Small intestine (tissue), 7 donors: Measurements from ENCODE around the gene STPG1. TPM values are rescaled to one million over a fixed set of nuclear protein-coding genes. Genes with fewer than 3 reads are reported as not detected.

Source experiments
- DNase-seq, 2 donors: peaks; one replicate each; pipeline versions ENCODE4 v3.0.0 to v3.0.0-alpha.2; 2013
- FAIRE-seq: peaks from 2 replicates; lab custom pipeline; 2012; peaks lifted over from hg19 to GRCh38; lab: Jason Lieb, UNC
- H3K27ac ChIP-seq, 3 donors: one replicate each; pipeline ENCODE4 v1.5.1; 2013; ENCODE audit warnings: low read length in 2 of 3, mild to moderate bottlenecking in 2 of 3, control low read depth in 1 of 3, inconsistent platforms in 1 of 3, low read depth in 1 of 3, moderate library complexity in 1 of 3
- H3K27me3 ChIP-seq, 3 donors: one replicate each; pipeline ENCODE4 v1.6.1; 2013; ENCODE audit warnings: low read length in 3 of 3, inconsistent platforms in 1 of 3; ENCODE audit not compliant: control insufficient read depth in 3 of 3, insufficient read depth in 3 of 3
- H3K36me3 ChIP-seq, 3 donors: one replicate each; pipeline ENCODE4 v1.6.1; 2013; ENCODE audit warnings: low read length in 3 of 3, inconsistent platforms in 1 of 3, low read depth in 1 of 3, mild to moderate bottlenecking in 1 of 3, moderate library complexity in 1 of 3; ENCODE audit not compliant: control insufficient read depth in 3 of 3, insufficient read depth in 2 of 3
- H3K4me1 ChIP-seq, 3 donors: one replicate each; pipeline ENCODE4 v1.6.1; 2013; ENCODE audit warnings: low read length in 2 of 3, inconsistent platforms in 1 of 3, low read depth in 1 of 3, mild to moderate bottlenecking in 1 of 3, moderate library complexity in 1 of 3; ENCODE audit not compliant: control insufficient read depth in 3 of 3, insufficient read depth in 2 of 3
- H3K4me3 ChIP-seq, 3 donors: one replicate each; pipeline ENCODE4 v1.5.1; 2013; ENCODE audit warnings: low read length in 3 of 3, control low read depth in 1 of 3, inconsistent platforms in 1 of 3, low read depth in 1 of 3, mild to moderate bottlenecking in 1 of 3, moderate library complexity in 1 of 3
- H3K9me3 ChIP-seq, 2 donors: one replicate each; pipeline ENCODE4 v1.6.1; 2013; ENCODE audit warnings: low read depth in 1 of 2, low read length in 1 of 2; ENCODE audit not compliant: control insufficient read depth in 2 of 2, insufficient read depth in 1 of 2
- WGBS, 3 donors: extraction: QIAGEN DNeasy Blood & Tissue Kit; methylation state at CpG; one replicate each; pipeline ENCODE4 v1.1.7; 2013; 5-methylcytosine and 5-hydroxymethylcytosine counted together
- polyA plus RNA-seq, 4 donors: library from polyadenylated mRNA; stranded (reverse) in 3 of 4; unstranded in 1 of 4; fragments of 200-250 nt in 3 of 4; fragments of 120-200 nt in 1 of 4; gene quantifications; one replicate each; pipeline versions ENCODE4 v1.2.1 to v1.2.3, GENCODE V29; 2013
- donor health status: healthy with polysubstance abuse.
- donor health status: control.
- donor health status: control.
- donor health status: Bipolar disorder and iron deficiency.
- donor health status: healthy.

STPG1 gene
- polyA plus RNA-seq, 4 donors: 5.7 to 10.3 (median 6.5) TPM

DNA sequence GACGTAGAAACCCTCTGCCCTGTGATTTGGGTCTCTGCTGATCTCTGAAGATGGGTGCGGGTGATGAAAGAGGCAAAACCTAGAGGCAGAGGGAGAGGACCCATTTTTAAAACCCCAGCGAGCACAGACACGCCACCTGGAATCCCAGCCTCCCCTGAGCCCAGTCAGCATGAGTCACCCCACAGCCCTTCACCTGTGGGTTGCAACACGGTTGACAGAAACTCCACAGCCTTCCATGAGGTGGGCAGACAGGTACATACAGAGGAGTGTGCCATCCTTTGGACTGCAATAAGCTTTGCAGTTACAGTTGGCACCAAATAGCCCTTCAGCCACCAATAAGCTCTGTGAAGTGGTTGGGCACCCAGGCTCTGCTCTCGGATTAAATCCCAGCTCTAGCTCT, 96.5 kb downstream of the STPG1 start:
- Histone ChIP-seq H3K36me3 (no peaks in the 10 kb centered on the region), H3K4me3 (no peak overlapping the region), H3K27ac (no peak overlapping the region), H3K27me3 (peaks cover 0 to 11% (median 2%) of the 10 kb centered on the region in 3 donors), H3K4me1 (peaks cover 3 to 10% (median 4%) of the 10 kb centered on the region in 3 donors), H3K9me3 (no peaks in the 10 kb centered on the region)
- FAIRE-seq: no peak
- no peak for DNase-seq
- 72 to 76% (median 76%) methylated on average over 6 of the region's 6 CpGs for WGBS, 3 donors

DNA sequence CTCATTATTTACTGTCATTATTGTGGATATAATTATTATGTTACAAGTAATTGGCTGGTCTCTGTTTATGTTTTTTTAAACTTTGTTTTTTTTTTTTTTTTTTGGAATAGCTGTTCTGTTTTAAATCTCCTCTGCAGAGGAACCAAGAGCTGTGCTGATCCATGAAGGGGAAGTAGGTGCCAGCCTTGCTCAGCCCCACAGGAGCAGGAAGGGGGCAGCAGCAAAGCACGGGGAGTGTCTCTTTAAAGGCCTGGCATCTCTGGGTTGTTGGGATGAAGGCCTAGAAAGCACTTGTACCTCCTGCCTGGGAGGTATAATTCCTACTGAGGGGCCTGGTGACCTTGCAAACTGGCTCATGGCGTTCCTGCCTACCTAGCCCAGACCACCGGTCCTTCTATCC, 96.9 kb downstream of the STPG1 start:
- no peak for FAIRE-seq
- no peak overlapping the region for H3K27ac ChIP-seq
- WGBS, 3 donors: 61 to 76% (median 66%) methylated on average over 2 to 3 of the region's 3 CpGs

DNA sequence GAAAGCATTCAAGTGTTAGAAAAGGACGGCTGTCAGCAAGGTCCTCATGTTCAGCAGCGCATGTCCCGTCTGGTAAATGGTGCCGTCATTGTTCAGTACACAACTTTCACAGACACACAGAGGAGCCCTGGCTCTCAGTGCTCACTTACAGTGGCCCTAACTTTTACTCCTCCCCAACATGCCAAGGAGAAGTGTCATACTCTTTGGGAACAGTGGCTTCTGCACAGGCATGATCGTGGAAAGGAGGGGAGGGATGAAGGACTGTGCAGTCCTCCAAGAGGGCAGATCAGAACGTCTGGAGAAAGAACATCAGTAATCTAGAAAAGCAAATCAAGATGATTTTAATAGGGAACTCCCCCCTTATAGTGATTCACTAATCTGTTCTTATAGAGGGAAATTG, 98.2 kb downstream of the STPG1 start:
- FAIRE-seq: no peak
- no peak overlapping the region for H3K4me3 ChIP-seq
- 79 to 80% (median 79%) methylated on average over 6 of the region's 6 CpGs for WGBS, 3 donors
- no peaks in the 10 kb centered on the region for H3K9me3 ChIP-seq
- no peaks in the 10 kb centered on the region for H3K36me3 ChIP-seq
- DNase-seq: no peak
- H3K27ac ChIP-seq: no peak overlapping the region
- peaks cover 0 to 2% (median 0%) of the 10 kb centered on the region in 3 donors for H3K27me3 ChIP-seq
- no peaks in the 10 kb centered on the region for H3K4me1 ChIP-seq

More for the DNA sequence above, 96.9 kb downstream of the STPG1 start:
- Histone ChIP-seq H3K4me1 (peaks cover 3 to 8% (median 4%) of the 10 kb centered on the region in 3 donors), H3K9me3 (no peaks in the 10 kb centered on the region), H3K36me3 (no peaks in the 10 kb centered on the region), H3K4me3 (no peak overlapping the region), H3K27me3 (peaks cover 0 to 8% (median 2%) of the 10 kb centered on the region in 3 donors)
- DNase-seq: no peak

DNA sequence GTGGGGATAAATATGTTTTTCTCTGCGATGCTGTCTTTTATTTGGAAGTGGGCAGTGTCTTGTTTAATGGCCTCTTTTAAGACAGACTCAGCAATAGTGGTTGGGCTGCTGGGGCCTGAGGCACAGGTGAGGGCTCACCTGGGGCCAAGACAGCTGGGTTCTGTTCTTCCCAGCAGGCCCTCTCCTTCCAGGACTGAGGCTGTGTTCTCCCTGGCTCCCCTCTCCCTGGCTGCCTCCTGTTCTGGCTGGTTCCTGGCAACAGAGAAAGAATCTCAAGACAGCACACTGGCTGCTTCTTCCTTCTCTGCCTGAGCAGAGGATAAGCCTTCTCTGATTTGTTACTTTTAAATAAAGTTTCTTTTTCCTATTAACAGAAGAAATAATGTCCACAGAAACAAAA, 101.8 kb downstream of the STPG1 start:
- WGBS, 3 donors: 87 to 92% (median 91%) methylated on average over 1 of the region's 1 CpG
- no peaks in the 10 kb centered on the region for H3K9me3 ChIP-seq
- DNase-seq: no peak
- no peaks in the 10 kb centered on the region for H3K4me1 ChIP-seq
- H3K4me3 ChIP-seq: no peak overlapping the region
- FAIRE-seq: no peak
- H3K27ac ChIP-seq: no peak overlapping the region
- peaks cover 0 to 2% (median 0%) of the 10 kb centered on the region in 3 donors for H3K27me3 ChIP-seq
- no peaks in the 10 kb centered on the region for H3K36me3 ChIP-seq

DNA sequence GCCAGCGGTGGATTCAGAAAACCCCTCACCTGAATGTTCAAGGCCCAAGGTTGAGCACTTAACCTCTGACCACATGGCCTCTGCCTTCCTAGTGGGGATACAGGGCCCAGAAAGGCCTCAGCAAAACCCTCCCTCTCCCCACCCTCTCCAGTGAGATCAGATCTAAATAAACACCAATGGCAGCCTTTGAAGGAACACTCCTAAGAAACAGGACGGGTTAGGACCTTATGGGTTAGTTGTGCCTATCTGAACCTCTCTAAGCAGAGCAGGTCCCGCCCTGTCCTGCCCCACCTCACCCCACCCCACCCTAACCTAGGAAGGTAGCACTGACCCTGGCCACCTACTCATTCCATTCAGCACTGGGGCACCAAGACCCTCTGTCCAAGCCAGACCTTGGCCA, 102.3 kb downstream of the STPG1 start:
- DNase-seq: no peak
- H3K4me3 ChIP-seq: no peak overlapping the region
- H3K4me1 ChIP-seq: no peaks in the 10 kb centered on the region
- no peaks in the 10 kb centered on the region for H3K9me3 ChIP-seq
- WGBS, 3 donors: 73 to 85% (median 74%) methylated on average over 3 of the region's 3 CpGs
- H3K27me3 ChIP-seq: peaks cover 0 to under 1% (median 0%) of the 10 kb centered on the region in 3 donors
- no peak overlapping the region for H3K27ac ChIP-seq
- FAIRE-seq: no peak
- no peaks in the 10 kb centered on the region for H3K36me3 ChIP-seq

DNA sequence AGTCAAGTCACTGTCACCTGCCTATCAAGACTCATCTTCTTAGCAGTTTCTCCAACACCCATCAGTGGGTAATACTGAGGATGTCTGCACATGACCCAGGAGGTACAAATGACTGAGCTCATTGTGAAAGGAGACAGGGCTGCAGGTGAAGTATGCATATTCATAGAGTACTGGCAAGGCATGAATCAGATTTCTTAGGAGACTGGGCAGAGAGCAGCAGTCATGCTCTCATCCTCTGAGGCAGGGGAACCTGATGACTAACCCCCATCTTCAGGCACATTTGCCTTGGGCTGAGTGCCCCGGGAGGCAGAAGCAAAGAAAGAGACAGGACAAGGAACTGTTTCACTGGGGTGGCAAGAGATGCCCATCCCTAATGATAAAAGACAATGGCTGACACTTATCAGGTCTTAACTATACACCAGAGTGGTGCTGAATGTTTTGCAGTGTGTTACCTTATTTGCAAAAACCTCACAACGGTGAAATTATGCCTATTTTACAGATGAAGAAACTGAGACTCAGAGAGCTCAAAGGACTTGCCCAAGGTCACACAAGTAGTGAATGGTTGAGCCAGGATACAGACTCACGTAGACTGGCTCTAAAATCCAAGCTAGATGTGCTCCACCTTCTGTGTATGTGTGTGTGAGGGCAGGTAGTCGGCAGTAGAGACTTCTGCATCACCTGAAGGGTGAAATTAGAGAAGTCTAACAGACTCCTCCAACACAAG, 103.7 kb downstream of the STPG1 start:
- DNase-seq (no peak), FAIRE-seq (no peak)
- H3K36me3 ChIP-seq: no peaks in the 10 kb centered on the region
- H3K9me3 ChIP-seq: no peaks in the 10 kb centered on the region
- 90 to 92% (median 90%) methylated on average over 4 of the region's 4 CpGs for whole genome bisulfite sequencing, 3 donors
- no peaks in the 10 kb centered on the region for H3K4me1 ChIP-seq
- no peaks in the 10 kb centered on the region for H3K27me3 ChIP-seq
- H3K4me3 ChIP-seq: no peak overlapping the region
- H3K27ac ChIP-seq: no peak overlapping the region

DNA sequence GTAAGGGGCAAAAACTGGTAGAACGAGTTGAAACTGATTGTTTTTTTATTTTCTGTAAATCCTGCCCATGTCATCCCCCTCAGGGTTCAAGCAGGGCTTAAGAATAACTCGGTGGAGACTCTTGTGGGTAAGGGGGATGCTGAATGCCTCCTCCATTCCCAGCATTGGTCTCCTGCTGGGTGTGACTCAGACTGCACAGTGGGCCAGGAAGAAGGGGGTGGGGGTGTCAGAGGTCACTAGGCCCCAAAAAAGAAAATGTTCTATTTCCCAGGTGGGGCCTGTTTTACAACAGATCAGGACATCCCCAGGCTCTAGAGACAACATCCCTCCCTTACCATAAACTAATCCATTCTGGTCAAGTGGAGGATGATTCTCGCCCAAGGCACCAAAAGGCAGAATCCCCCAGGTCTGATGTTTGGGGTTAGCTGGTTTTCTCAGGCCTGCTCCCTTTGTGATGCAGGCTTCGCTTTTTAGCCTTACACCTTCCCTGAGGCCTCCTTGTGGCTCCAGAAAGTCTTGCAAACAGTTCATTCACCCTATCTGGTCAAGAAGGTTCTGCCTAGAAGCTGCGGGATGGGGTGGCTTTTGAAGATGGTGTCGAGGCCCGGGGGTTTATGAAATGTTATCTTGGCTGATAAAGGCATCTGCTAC, 105.1 kb downstream of the STPG1 start:
- no peak for FAIRE-seq
- no peak for DNase-seq

More for the DNA sequence above, 105.1 kb downstream of the STPG1 start:
- H3K4me1 ChIP-seq: no peaks in the 10 kb centered on the region
- H3K27me3 ChIP-seq: no peaks in the 10 kb centered on the region
- no peak overlapping the region for H3K27ac ChIP-seq
- H3K36me3 ChIP-seq: no peaks in the 10 kb centered on the region
- H3K9me3 ChIP-seq: no peaks in the 10 kb centered on the region
- 53 to 72% (median 64%) methylated on average over 7 of the region's 7 CpGs for WGBS, 3 donors
- no peak overlapping the region for H3K4me3 ChIP-seq
